Omental fat pad (tissue), 4 donors: Measurements from ENCODE around the gene ZBED2. TPM values are rescaled to one million over a fixed set of nuclear protein-coding genes. Genes with fewer than 3 reads are reported as not detected.
A peak's percentile ranks its signal among the peaks of the same experiment; 100 is the strongest.

Experiments
- ATAC-seq: fragments of 150-250 bp; one replicate; pipeline ENCODE4 v1.9.1; 2016; ENCODE audit warnings: mild to moderate bottlenecking, moderate library complexity; ENCODE audit not compliant: low FRiP score
- DNase-seq: peaks from one replicate; pipeline ENCODE4 v3.0.0-alpha.2; 2019; ENCODE audit warnings: low spot score
- CTCF ChIP-seq, 3 donors: fragments of 450-650 bp; IDR thresholded peaks; one replicate each; pipeline ENCODE4 v1.5.1; 2016 to 2017; ENCODE audit warnings: antibody characterized with exemption in 3 of 3, mild to moderate bottlenecking in 3 of 3, moderate library complexity in 2 of 3
- total RNA-seq, 4 donors: library from RNA; depleted of rRNA; stranded (reverse); fragments of >200 nt; gene quantifications; one replicate each; pipeline ENCODE4 v1.1.0, GENCODE V29; 2016

The ZBED2 gene
- total RNA-seq, 4 donors from 2014 or later = 0.56 TPM; not detected in 3

GRCh38 chr3:111589303-111590142 lies 5.6 kb downstream of the ZBED2 start:
- DNase-seq = no peak
- no peak for TF ChIP-seq CTCF (IDR thresholded peaks at IDR 0.05)
- no peak for ATAC-seq

- no peak for TF ChIP-seq CTCF (IDR thresholded peaks at IDR 0.05)
- no peak for ATAC-seq
- DNase-seq = no peak
Measured at GRCh38 chr3:111588527-111588926, 6.6 kb downstream of the ZBED2 start.

GRCh38 chr3:111585217-111585616 lies 9.9 kb downstream of the ZBED2 start:
- ATAC-seq (peak; percentile 79), DNase-seq (no peak)
- TF ChIP-seq CTCF (IDR thresholded peaks at IDR 0.05) = no peak

- DNase-seq (no peak), ATAC-seq (peak; percentile 71)
- no peak for TF ChIP-seq CTCF (IDR thresholded peaks at IDR 0.05)
Measured at GRCh38 chr3:111584744-111585143, 10.4 kb downstream of the ZBED2 start.

GRCh38 chr3:111582120-111582474 lies 13.0 kb downstream of the ZBED2 start:
- no peak for TF ChIP-seq CTCF (IDR thresholded peaks at IDR 0.05)
- no peak for ATAC-seq
- DNase-seq = no peak

- TF ChIP-seq CTCF (IDR thresholded peaks at IDR 0.05) = no peak
- DNase-seq (no peak), ATAC-seq (no peak)
Measured at GRCh38 chr3:111581403-111582119, 13.6 kb downstream of the ZBED2 start.
